Measurements from ENCODE around the gene MAMSTR. TPM values are rescaled to one million over a fixed set of nuclear protein-coding genes. Genes with fewer than 3 reads are reported as not detected.

The MAMSTR gene
- total RNA-seq, 4 donors from 2014 or later = 0.99 to 2.9 (median 1.8) TPM

GRCh38 chr19:48742096-48742495 is 22.6 kb upstream of the MAMSTR start:
- Histone ChIP-seq H3K4me3 (no peak overlapping the region), H3K27me3 (peaks cover 0 to 21% (median 4%) of the 10 kb centered on the region in 4 donors), H3K4me1 (peaks cover 12 to 48% (median 37%) of the 10 kb centered on the region in 4 donors), H3K27ac (replicated peaks in 1 of 4) (peak overlapping the region in 3 of 4 donors; percentile 38 to 77 (median 73)), H3K36me3 (peaks cover 0 to 2% (median 0%) of the 10 kb centered on the region in 4 donors), H3K9me3 (peaks cover 0 to 3% (median 0%) of the 10 kb centered on the region in 4 donors)
- TF ChIP-seq POLR2A (IDR thresholded peaks at IDR 0.05; ENCODE audit: low read depth) (no peak), POLR2AphosphoS5 (IDR thresholded peaks at IDR 0.05) (no peak), CTCF (IDR thresholded peaks at IDR 0.05) (no peak), EP300 (IDR thresholded peaks at IDR 0.05) (no peak)
- no peak for DNase-seq (ENCODE audit: extremely low spot score)
- intact Hi-C loops (cut with DNase I) = no loop called here
- WGBS = 94% methylated on average over 11 of the region's 11 CpGs

DNA sequence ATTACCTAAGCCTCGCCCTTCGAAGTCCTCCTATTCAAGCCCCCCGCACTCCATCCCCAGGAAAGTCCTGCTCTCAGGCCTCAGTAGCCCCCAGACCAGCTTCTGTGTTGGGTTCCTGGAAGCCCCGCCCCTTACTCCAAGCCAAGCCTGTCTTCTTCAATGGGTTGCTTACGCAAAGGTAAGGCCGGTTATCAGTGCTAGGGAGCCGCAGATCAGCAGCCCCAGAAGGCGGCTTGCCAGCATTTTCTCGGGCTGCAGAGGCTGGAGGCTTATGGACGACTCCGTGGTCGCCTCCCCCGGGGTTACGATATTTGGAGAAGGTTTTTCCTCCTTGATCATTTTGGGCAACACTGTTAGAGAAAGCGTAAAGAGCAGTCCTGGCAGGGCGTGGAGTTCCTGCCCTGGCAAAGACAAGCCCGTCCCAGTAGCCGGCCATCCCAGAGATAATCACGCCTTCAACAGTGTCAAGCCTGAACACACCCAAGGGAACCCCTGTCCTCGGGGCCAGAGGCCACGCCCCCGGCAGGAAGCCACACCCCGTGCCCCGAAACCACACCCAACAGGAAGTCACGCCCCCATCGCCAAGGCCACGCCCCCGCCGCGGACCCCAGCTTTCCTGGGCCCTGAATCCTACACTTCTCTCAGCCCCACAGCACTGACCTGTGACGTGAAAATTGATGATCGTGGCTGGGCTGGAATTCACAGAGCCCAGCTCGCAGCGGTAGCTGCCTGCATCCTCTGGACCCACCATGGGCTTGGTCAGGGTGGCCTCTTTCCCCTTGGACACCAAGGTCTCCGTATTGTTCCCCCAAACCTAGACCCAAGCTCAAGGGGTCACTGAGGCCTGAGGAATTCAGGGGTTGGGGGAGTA is 21.8 kb upstream of the MAMSTR start:
- TF ChIP-seq EP300 (IDR thresholded peaks at IDR 0.05) (no peak), POLR2AphosphoS5 (IDR thresholded peaks at IDR 0.05) (peak; percentile 25 to 62), POLR2A (IDR thresholded peaks at IDR 0.05; ENCODE audit: low read depth) (no peak)
- peaks cover 0 to 15% (median under 1%) of the 10 kb centered on the region in 4 donors for H3K27me3 ChIP-seq
- WGBS = 75% methylated on average over 21 of the region's 35 CpGs
- peaks cover 0 to 2% (median 0%) of the 10 kb centered on the region in 4 donors for H3K36me3 ChIP-seq
- peak overlapping the region; percentile 70 to 82 (median 75) for H3K27ac ChIP-seq (replicated peaks in 1 of 4)
- intact Hi-C loops (cut with DNase I) = no loop called here
- peaks cover 7 to 40% (median 33%) of the 10 kb centered on the region in 4 donors for H3K4me1 ChIP-seq
- H3K4me3 ChIP-seq = peak overlapping the region; percentile 60 to 77 (median 66)
- DNase-seq (ENCODE audit: extremely low spot score) = no peak
- peaks cover 0 to 3% (median 0%) of the 10 kb centered on the region in 4 donors for H3K9me3 ChIP-seq

DNA sequence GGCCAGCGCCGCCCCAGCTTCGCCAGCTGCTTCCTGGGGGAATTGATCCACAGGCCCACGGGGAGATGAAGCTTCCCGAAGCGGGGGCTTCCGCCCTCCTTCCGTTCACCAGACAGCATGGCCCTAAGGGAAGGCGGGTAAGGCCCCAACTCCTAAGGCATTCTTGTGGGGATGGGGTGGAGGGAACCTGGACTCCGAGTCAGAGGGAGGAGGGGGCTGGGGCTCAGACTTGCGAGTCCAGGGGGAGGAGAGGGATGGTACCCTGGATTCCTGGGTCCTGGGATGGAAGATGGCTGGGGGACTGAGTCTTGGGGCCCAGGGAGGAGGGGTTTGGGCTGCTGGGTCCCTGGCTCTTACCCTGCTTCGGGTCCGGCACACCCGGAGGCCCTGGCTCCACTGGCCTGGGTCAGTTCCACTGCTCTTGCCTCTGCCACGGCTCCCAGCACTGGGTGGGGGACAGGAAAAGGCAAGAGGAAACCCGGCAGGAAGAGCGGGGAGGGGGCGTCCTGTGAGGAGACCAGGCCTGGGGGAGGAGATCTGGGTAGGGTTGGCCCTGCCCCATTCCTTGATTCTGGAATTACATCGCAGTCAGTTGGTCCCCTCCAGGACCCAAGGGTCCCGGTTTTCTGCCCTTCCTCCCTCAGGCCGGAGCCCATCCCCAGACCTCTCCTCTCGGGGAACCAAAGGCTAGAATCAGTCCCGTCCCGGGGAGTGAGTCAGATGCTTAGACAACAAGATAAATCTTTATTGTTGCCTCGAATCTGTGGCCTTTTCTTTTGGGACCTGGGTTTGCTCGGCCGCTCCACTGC is 20.8 kb upstream of the MAMSTR start, which contains the start of gene RASIP1:
Gene RASIP1 (minus strand): TSS at position 447 of the 809 bp plus-strand sequence. CDS start 328 bp downstream, at position 119.
- Histone ChIP-seq H3K4me1 (peaks cover 6 to 39% (median 33%) of the 10 kb centered on the region in 4 donors), H3K4me3 (peak within 1 kb of the TSS; percentile 60 to 77 (median 66)), H3K9me3 (no peaks in the 10 kb centered on the region), H3K27me3 (peaks cover 0 to 7% (median 0%) of the 10 kb centered on the region in 4 donors), H3K36me3 (peaks cover 0 to 8% (median 0%) of the 10 kb centered on the region in 4 donors), H3K27ac (replicated peaks in 1 of 4) (peak within 1 kb of the TSS; percentile 70 to 82 (median 75))
- 52% methylated on average over 24 of the region's 27 CpGs for WGBS
- intact Hi-C loops (cut with DNase I) = no loop called here
- TF ChIP-seq CTCF (IDR thresholded peaks at IDR 0.05) (no peak), POLR2AphosphoS5 (IDR thresholded peaks at IDR 0.05) (peak; percentile 64 to 77)
- DNase-seq (ENCODE audit: extremely low spot score) = no peak

GRCh38 chr19:48739404-48740163 is 20.1 kb upstream of the MAMSTR start:
- H3K4me1 ChIP-seq = peaks cover 6 to 39% (median 35%) of the 10 kb centered on the region in 4 donors
- intact Hi-C loops (cut with DNase I) = loop anchor here (2.0 kb wide), 1 partner anchor 65 kb away; no protein-coding TSS in a partner anchor
- no peak for DNase-seq (ENCODE audit: extremely low spot score)
- H3K27ac ChIP-seq (replicated peaks in 1 of 4) = peak overlapping the region; percentile 70 to 82 (median 75)
- no peaks in the 10 kb centered on the region for H3K9me3 ChIP-seq
- TF ChIP-seq POLR2A (IDR thresholded peaks at IDR 0.05; ENCODE audit: low read depth) (no peak), EP300 (IDR thresholded peaks at IDR 0.05) (no peak)
- WGBS = 28% methylated on average over 31 of the region's 51 CpGs
- peaks cover 0 to 9% (median 2%) of the 10 kb centered on the region in 4 donors for H3K27me3 ChIP-seq
- peaks cover 0 to 16% (median 0%) of the 10 kb centered on the region in 4 donors for H3K36me3 ChIP-seq
- peak overlapping the region; percentile 60 to 77 (median 66) for H3K4me3 ChIP-seq
